ENCODE data around the gene CHCHD10.
A peak's percentile ranks its signal among the peaks of the same experiment; 100 is the strongest.

CHCHD10 gene

GRCh38 chr22:23783265-23784150 lies 15.7 kb upstream of the CHCHD10 start:
- Histone ChIP-seq H3K4me3 (ENCODE audit: insufficient read depth in 1 of 2, low read depth in 1 of 2, low read length in 2 of 2) (no peak overlapping the region), H3K27me3 (ENCODE audit: control insufficient read depth in 1 of 2, insufficient read depth in 1 of 2, low read length in 2 of 2) (no peaks in the 10 kb centered on the region), H2AK5ac (ENCODE audit: low read length, severe bottlenecking) (peak overlapping the region; percentile 94), H3K4ac (ENCODE audit: low read depth in 1 of 2, low read length in 2 of 2) (peak overlapping the region in 1 of 2 experiments; percentile 9), H4K91ac (ENCODE audit: low read length) (peak overlapping the region; percentile 64), H2BK15ac (ENCODE audit: low read depth, poor library complexity, severe bottlenecking) (peak overlapping the region; percentile 60), H3K9ac (ENCODE audit: low read length) (no peak overlapping the region), H3K18ac (ENCODE audit: low read depth in 1 of 2, low read length in 2 of 2) (peak overlapping the region; percentile 11 to 86), H2BK12ac (ENCODE audit: low read length in 2 of 2) (peak overlapping the region; percentile 38 to 87), H4K8ac (ENCODE audit: low read length) (peak overlapping the region; percentile 51), H3K27ac (ENCODE audit: low read length, poor library complexity, severe bottlenecking) (peak overlapping the region; percentile 17), H2BK5ac (ENCODE audit: low read depth, low read length, poor library complexity, severe bottlenecking) (no peak overlapping the region), H3K36me3 (ENCODE audit: control insufficient read depth in 1 of 2, insufficient read depth in 2 of 2, low read depth in 1 of 2, low read length in 2 of 2) (peaks cover 0 to 15% of the 10 kb centered on the region in 2 experiments), H3K4me1 (ENCODE audit: control insufficient read depth, insufficient read depth, low read depth, low read length) (peaks cover 34% of the 10 kb centered on the region), H3K23ac (ENCODE audit: low read length in 2 of 2) (no peak overlapping the region), H3K14ac (ENCODE audit: low read length in 2 of 2) (peak overlapping the region in 1 of 2 experiments; percentile 5), H3K4me2 (ENCODE audit: low read length, poor library complexity, severe bottlenecking) (no peak overlapping the region), H2AFZ (ENCODE audit: low read depth, low read length) (no peak overlapping the region), H3K9me3 (ENCODE audit: control insufficient read depth, low read length) (no peaks in the 10 kb centered on the region), H3K79me1 (replicated peaks; ENCODE audit: low read length, poor library complexity, severe bottlenecking) (peaks cover 1% of the 10 kb centered on the region), H2BK120ac (ENCODE audit: low read depth, low read length) (no peak overlapping the region)
- DNase-seq: no peak
- 84% methylated on average over 15 of the region's 15 CpGs for WGBS

GRCh38 chr22:23782703-23783102 lies 14.9 kb upstream of the CHCHD10 start:
- H2BK12ac ChIP-seq (ENCODE audit: low read length in 2 of 2): no peak overlapping the region
- H3K9ac ChIP-seq (ENCODE audit: low read length): no peak overlapping the region
- no peaks in the 10 kb centered on the region for H3K27me3 ChIP-seq (ENCODE audit: control insufficient read depth in 1 of 2, insufficient read depth in 1 of 2, low read length in 2 of 2)
- H3K4me2 ChIP-seq (ENCODE audit: low read length, poor library complexity, severe bottlenecking): no peak overlapping the region
- H4K8ac ChIP-seq (ENCODE audit: low read length): no peak overlapping the region
- H2BK15ac ChIP-seq (ENCODE audit: low read depth, poor library complexity, severe bottlenecking): no peak overlapping the region
- H2AFZ ChIP-seq (ENCODE audit: low read depth, low read length): no peak overlapping the region
- no peaks in the 10 kb centered on the region for H3K9me3 ChIP-seq (ENCODE audit: control insufficient read depth, low read length)
- H3K79me1 ChIP-seq (replicated peaks; ENCODE audit: low read length, poor library complexity, severe bottlenecking): peaks cover 1% of the 10 kb centered on the region
- no peak overlapping the region for H2BK5ac ChIP-seq (ENCODE audit: low read depth, low read length, poor library complexity, severe bottlenecking)
- H4K91ac ChIP-seq (ENCODE audit: low read length): no peak overlapping the region
- H3K27ac ChIP-seq (ENCODE audit: low read length, poor library complexity, severe bottlenecking): no peak overlapping the region
- H3K4ac ChIP-seq (ENCODE audit: low read depth in 1 of 2, low read length in 2 of 2): no peak overlapping the region
- peaks cover 0 to 15% of the 10 kb centered on the region in 2 experiments for H3K36me3 ChIP-seq (ENCODE audit: control insufficient read depth in 1 of 2, insufficient read depth in 2 of 2, low read depth in 1 of 2, low read length in 2 of 2)
- no peak overlapping the region for H3K23ac ChIP-seq (ENCODE audit: low read length in 2 of 2)
- no peak overlapping the region for H3K18ac ChIP-seq (ENCODE audit: low read depth in 1 of 2, low read length in 2 of 2)
- no peak overlapping the region for H3K4me3 ChIP-seq (ENCODE audit: insufficient read depth in 1 of 2, low read depth in 1 of 2, low read length in 2 of 2)
- H3K14ac ChIP-seq (ENCODE audit: low read length in 2 of 2): no peak overlapping the region
- WGBS: 74% methylated on average over 1 of the region's 1 CpG
- H2AK5ac ChIP-seq (ENCODE audit: low read length, severe bottlenecking): peak overlapping the region; percentile 8
- H2BK120ac ChIP-seq (ENCODE audit: low read depth, low read length): no peak overlapping the region
- no peak for DNase-seq
- H3K4me1 ChIP-seq (ENCODE audit: control insufficient read depth, insufficient read depth, low read depth, low read length): peaks cover 38% of the 10 kb centered on the region

GRCh38 chr22:23782252-23782651 lies 14.5 kb upstream of the CHCHD10 start:
- H3K9ac ChIP-seq (ENCODE audit: low read length): peak overlapping the region; percentile 7
- no peak overlapping the region for H4K8ac ChIP-seq (ENCODE audit: low read length)
- peaks cover 0 to 15% of the 10 kb centered on the region in 2 experiments for H3K36me3 ChIP-seq (ENCODE audit: control insufficient read depth in 1 of 2, insufficient read depth in 2 of 2, low read depth in 1 of 2, low read length in 2 of 2)
- no peak overlapping the region for H2BK120ac ChIP-seq (ENCODE audit: low read depth, low read length)
- H3K23ac ChIP-seq (ENCODE audit: low read length in 2 of 2): no peak overlapping the region
- H4K91ac ChIP-seq (ENCODE audit: low read length): peak overlapping the region; percentile 44
- H3K4me3 ChIP-seq (ENCODE audit: insufficient read depth in 1 of 2, low read depth in 1 of 2, low read length in 2 of 2): no peak overlapping the region
- no peak for DNase-seq
- peak overlapping the region in 1 of 2 experiments; percentile 63 for H3K18ac ChIP-seq (ENCODE audit: low read depth in 1 of 2, low read length in 2 of 2)
- no peak overlapping the region for H3K27ac ChIP-seq (ENCODE audit: low read length, poor library complexity, severe bottlenecking)
- H2AK5ac ChIP-seq (ENCODE audit: low read length, severe bottlenecking): peak overlapping the region; percentile 27
- H2BK12ac ChIP-seq (ENCODE audit: low read length in 2 of 2): peak overlapping the region in 1 of 2 experiments; percentile 60
- no peaks in the 10 kb centered on the region for H3K9me3 ChIP-seq (ENCODE audit: control insufficient read depth, low read length)
- H3K27me3 ChIP-seq (ENCODE audit: control insufficient read depth in 1 of 2, insufficient read depth in 1 of 2, low read length in 2 of 2): no peaks in the 10 kb centered on the region
- 94% methylated on average over 16 of the region's 16 CpGs for WGBS
- peaks cover 39% of the 10 kb centered on the region for H3K4me1 ChIP-seq (ENCODE audit: control insufficient read depth, insufficient read depth, low read depth, low read length)
- H3K4ac ChIP-seq (ENCODE audit: low read depth in 1 of 2, low read length in 2 of 2): no peak overlapping the region
- no peak overlapping the region for H3K4me2 ChIP-seq (ENCODE audit: low read length, poor library complexity, severe bottlenecking)
- no peak overlapping the region for H2BK5ac ChIP-seq (ENCODE audit: low read depth, low read length, poor library complexity, severe bottlenecking)
- H2AFZ ChIP-seq (ENCODE audit: low read depth, low read length): no peak overlapping the region
- H3K79me1 ChIP-seq (replicated peaks; ENCODE audit: low read length, poor library complexity, severe bottlenecking): peaks cover 1% of the 10 kb centered on the region
- no peak overlapping the region for H2BK15ac ChIP-seq (ENCODE audit: low read depth, poor library complexity, severe bottlenecking)
- H3K14ac ChIP-seq (ENCODE audit: low read length in 2 of 2): no peak overlapping the region

GRCh38 chr22:23781511-23782183 lies 13.9 kb upstream of the CHCHD10 start:
- peak overlapping the region in 1 of 2 experiments; percentile 32 for H3K4me3 ChIP-seq (ENCODE audit: insufficient read depth in 1 of 2, low read depth in 1 of 2, low read length in 2 of 2)
- no peak overlapping the region for H3K14ac ChIP-seq (ENCODE audit: low read length in 2 of 2)
- peaks cover 1% of the 10 kb centered on the region for H3K79me1 ChIP-seq (replicated peaks; ENCODE audit: low read length, poor library complexity, severe bottlenecking)
- peak overlapping the region; percentile 78 for H2BK15ac ChIP-seq (ENCODE audit: low read depth, poor library complexity, severe bottlenecking)
- peak; percentile 55 for DNase-seq
- H2AK5ac ChIP-seq (ENCODE audit: low read length, severe bottlenecking): peak overlapping the region; percentile 27
- WGBS: 66% methylated on average over 13 of the region's 14 CpGs
- H3K27me3 ChIP-seq (ENCODE audit: control insufficient read depth in 1 of 2, insufficient read depth in 1 of 2, low read length in 2 of 2): no peaks in the 10 kb centered on the region
- peak overlapping the region; percentile 56 for H4K8ac ChIP-seq (ENCODE audit: low read length)
- no peak overlapping the region for H3K27ac ChIP-seq (ENCODE audit: low read length, poor library complexity, severe bottlenecking)
- H4K91ac ChIP-seq (ENCODE audit: low read length): peak overlapping the region; percentile 77
- H3K18ac ChIP-seq (ENCODE audit: low read depth in 1 of 2, low read length in 2 of 2): peak overlapping the region; percentile 52 to 63
- no peak overlapping the region for H2BK5ac ChIP-seq (ENCODE audit: low read depth, low read length, poor library complexity, severe bottlenecking)
- H3K4me1 ChIP-seq (ENCODE audit: control insufficient read depth, insufficient read depth, low read depth, low read length): peaks cover 38% of the 10 kb centered on the region
- H2AFZ ChIP-seq (ENCODE audit: low read depth, low read length): no peak overlapping the region
- no peak overlapping the region for H2BK120ac ChIP-seq (ENCODE audit: low read depth, low read length)
- H3K4me2 ChIP-seq (ENCODE audit: low read length, poor library complexity, severe bottlenecking): no peak overlapping the region
- peak overlapping the region; percentile 49 to 60 for H2BK12ac ChIP-seq (ENCODE audit: low read length in 2 of 2)
- H3K4ac ChIP-seq (ENCODE audit: low read depth in 1 of 2, low read length in 2 of 2): no peak overlapping the region
- H3K23ac ChIP-seq (ENCODE audit: low read length in 2 of 2): no peak overlapping the region
- H3K36me3 ChIP-seq (ENCODE audit: control insufficient read depth in 1 of 2, insufficient read depth in 2 of 2, low read depth in 1 of 2, low read length in 2 of 2): peaks cover 0 to 15% of the 10 kb centered on the region in 2 experiments
- no peaks in the 10 kb centered on the region for H3K9me3 ChIP-seq (ENCODE audit: control insufficient read depth, low read length)
- peak overlapping the region; percentile 27 for H3K9ac ChIP-seq (ENCODE audit: low read length)
